Measurements from ENCODE around the gene SCAP. TPM values are rescaled to one million over a fixed set of nuclear protein-coding genes. Genes with fewer than 3 reads are reported as not detected.

SCAP gene
- total and polyA plus RNA-seq, 2 of the 4 experiments (the other 2 are of a cell fraction) = 25.3 to 34.6 TPM

GRCh38 chr3:47407237-47407636, 68.5 kb downstream of the SCAP start:
- in situ Hi-C loops (cut with MboI; ENCODE audit: low sequenced_read_pairs) = no loop called here
- H2AK5ac ChIP-seq (ENCODE audit: low read depth, low read length) = no peak overlapping the region
- no TSS peak for BruUV-seq (replicated peaks)

More at GRCh38 chr3:47407237-47407636, 68.5 kb downstream of the SCAP start:
- no peak overlapping the region for H3K4ac ChIP-seq (ENCODE audit: low read depth, low read length)
- peaks cover 13 to 33% of the 10 kb centered on the region in 2 experiments for H3K79me1 ChIP-seq (ENCODE audit: low read depth in 1 of 2, low read length in 2 of 2)
- H3K9ac ChIP-seq (ENCODE audit: low read depth, low read length) = no peak overlapping the region
- no peak overlapping the region for H3K4me2 ChIP-seq (ENCODE audit: low read depth, low read length)
- no peak overlapping the region for H2BK15ac ChIP-seq (ENCODE audit: low read depth, low read length)
- ATAC-seq (ENCODE audit: low read depth) (no peak), DNase-seq (no peak)
- no peak overlapping the region for H3K23ac ChIP-seq (ENCODE audit: low read depth, low read length)
- H3K9me3 ChIP-seq (ENCODE audit: control insufficient read depth, insufficient read depth, low read length) = no peaks in the 10 kb centered on the region
- POLR2A ChIA-PET (ENCODE audit: unreplicated experiment) = no interaction called here
- H3K18ac ChIP-seq (ENCODE audit: low read depth, low read length) = no peak overlapping the region
- no peak overlapping the region for H2BK120ac ChIP-seq (ENCODE audit: low read depth, low read length)
- H3K14ac ChIP-seq (replicated peaks; ENCODE audit: low read depth, low read length) = no peak overlapping the region
- H3K4me1 ChIP-seq (ENCODE audit: control insufficient read depth, insufficient read depth, low read length) = peaks cover 11% of the 10 kb centered on the region; the same call in 1 of the 2 replicates
- peak overlapping the region; percentile 57 for H2AK9ac ChIP-seq (replicated peaks; ENCODE audit: low read depth, low read length, poor library complexity)
- no peak overlapping the region for H4K8ac ChIP-seq (ENCODE audit: low read depth in 2 of 2, low read length in 2 of 2)
- H2AFZ ChIP-seq (replicated peaks; ENCODE audit: low read length, poor library complexity) = no peak overlapping the region
- intact Hi-C loops (cut with micrococcal nuclease) = no loop called here
- peaks cover 21% of the 10 kb centered on the region for H3K9me1 ChIP-seq (ENCODE audit: insufficient read depth, low read length)
- no peak overlapping the region for H3K56ac ChIP-seq (ENCODE audit: extremely low read depth, insufficient read depth, low read length)
- H3K4me3 ChIP-seq (ENCODE audit: insufficient read depth, low read depth, low read length) = no peak overlapping the region
- H4K91ac ChIP-seq (ENCODE audit: insufficient read depth, low read depth, low read length) = no peak overlapping the region
- H3K27me3 ChIP-seq (ENCODE audit: control insufficient read depth, insufficient read depth, low read length) = no peaks in the 10 kb centered on the region
- CTCF ChIA-PET = no interaction called here
- dilution Hi-C loops (cut with HindIII; ENCODE audit: low sequenced_read_pairs, unreplicated experiment) = no loop called here
- no peak overlapping the region for H2BK20ac ChIP-seq (ENCODE audit: low read depth, low read length)
- no peak overlapping the region for H3K27ac ChIP-seq (ENCODE audit: insufficient read depth, low read length)
- peaks cover 53% of the 10 kb centered on the region for H3K36me3 ChIP-seq (ENCODE audit: control insufficient read depth, insufficient read depth, low read length)
- H2BK5ac ChIP-seq (ENCODE audit: low read depth, low read length, poor library complexity, severe bottlenecking) = no peak overlapping the region
- WGBS, 2 experiments (ENCODE audit: extremely low coverage in 2 of 2, insufficient read length in 1 of 2) = no CpG with 5 or more reads among the region's 7 CpGs
- no peak overlapping the region for H4K5ac ChIP-seq (ENCODE audit: low read depth, low read length)
- peaks cover 43% of the 10 kb centered on the region for H4K20me1 ChIP-seq (ENCODE audit: insufficient read depth, low read length)
- TF ChIP-seq NFE2L2 (IDR thresholded peaks at IDR 0.05; ENCODE audit: low read depth, low read length) (no peak), RCOR1 (IDR thresholded peaks at IDR 0.05; ENCODE audit: insufficient replicate concordance, low read length) (no peak), RAD21 (IDR thresholded peaks at IDR 0.05; ENCODE audit: low read length) (no peak), CHD1 (IDR thresholded peaks at IDR 0.05; ENCODE audit: low read depth, low read length) (no peak), CTCF (conservative IDR thresholded peaks at IDR 0.05; ENCODE audit: low read depth, low read length) (no peak), CEBPB (IDR thresholded peaks at IDR 0.05; ENCODE audit: low read depth, low read length) (no peak), SMC3 (IDR thresholded peaks at IDR 0.05; ENCODE audit: low read depth, low read length) (no peak), POLR2A (IDR thresholded peaks at IDR 0.05; ENCODE audit: low read depth, low read length) (no peak), FOS (IDR thresholded peaks at IDR 0.05; ENCODE audit: low read depth, low read length) (no peak), USF2 (IDR thresholded peaks at IDR 0.05; ENCODE audit: low read depth, low read length) (no peak), MAFK (IDR thresholded peaks at IDR 0.05; ENCODE audit: low read depth, low read length) (no peak), BHLHE40 (IDR thresholded peaks at IDR 0.05; ENCODE audit: low read depth, low read length) (no peak), RFX5 (IDR thresholded peaks at IDR 0.05; ENCODE audit: low read depth, low read length) (no peak), ELK1 (IDR thresholded peaks at IDR 0.05; ENCODE audit: borderline replicate concordance, low read depth, low read length) (no peak)

Data from IMR-90 (cell line).